NCI-H446 treated with DMSO at 0.1 percent for 48 hours (cell line): ENCODE measurements around the gene PGM2L1.

Experiments
- DNase-seq: peaks from one replicate; lab custom pipeline; 2025; lab: John Stamatoyannopoulos, UW

Gene PGM2L1

GRCh38 chr11:74297484-74297883, 100.7 kb downstream of the PGM2L1 start:
- DNase-seq, result no peak

GRCh38 chr11:74288911-74289310, 109.3 kb downstream of the PGM2L1 start:
- DNase-seq, result no peak

- no peak for DNase-seq
Observed at GRCh38 chr11:74288161-74288560, 110.1 kb downstream of the PGM2L1 start.

- no peak for DNase-seq
Observed at GRCh38 chr11:74284466-74284865, 113.8 kb downstream of the PGM2L1 start.

- no peak for DNase-seq
Observed at GRCh38 chr11:74283580-74284180, 114.6 kb downstream of the PGM2L1 start.

- peak; percentile 30 for DNase-seq
Observed at GRCh38 chr11:74282914-74283371, 115.3 kb downstream of the PGM2L1 start.

- no peak for DNase-seq
Observed at GRCh38 chr11:74282421-74282820, 115.8 kb downstream of the PGM2L1 start.

GRCh38 chr11:74280494-74280893, 117.7 kb downstream of the PGM2L1 start:
- no peak for DNase-seq
